Upper lobe of left lung (tissue), 6 donors: ENCODE results near the gene CCNK. TPM values are rescaled to one million over a fixed set of nuclear protein-coding genes. Genes with fewer than 3 reads are reported as not detected.

ENCODE experiments used
- ATAC-seq, 2 donors: fragments of 200-7000 bp; cut with Tn5 transposase; one replicate each; pipeline ENCODE4 v1.9.1; 2022; ENCODE audit warnings: mild to moderate bottlenecking in 2 of 2, moderate library complexity in 2 of 2; ENCODE audit not compliant: low FRiP score in 2 of 2
- DNase-seq, 2 donors: peaks; one replicate each; pipeline ENCODE4 v3.0.0-alpha.2; 2019 to 2020
- H3K27ac ChIP-seq, 4 donors: fragments of 200-600 bp; sonication (generic); one replicate each; pipeline ENCODE4 v1.5.1; 2016 to 2019
- H3K27me3 ChIP-seq, 4 donors: fragments of 200-600 bp; sonication (generic); one replicate each; pipeline ENCODE4 v1.5.1; 2017 to 2019
- H3K36me3 ChIP-seq, 4 donors: fragments of 200-600 bp; sonication (generic); one replicate each; pipeline ENCODE4 v1.5.1; 2016 to 2019
- H3K4me1 ChIP-seq, 4 donors: fragments of 200-600 bp; sonication (generic); one replicate each; pipeline ENCODE4 v1.5.1; 2018 to 2019
- H3K4me3 ChIP-seq, 4 donors: fragments of 200-600 bp; sonication (generic); one replicate each; pipeline ENCODE4 v1.5.1; 2017 to 2019; ENCODE audit warnings: mild to moderate bottlenecking in 2 of 4, moderate library complexity in 1 of 4
- H3K9me3 ChIP-seq, 4 donors: fragments of 200-600 bp; sonication (generic); one replicate each; pipeline ENCODE4 v1.5.1; 2018 to 2019
- CTCF ChIP-seq, 6 experiments: fragments of 450-650 bp in 4 of 6; fragments of 200-600 bp in 2 of 6; sonication (generic) in 2 of 6; IDR thresholded peaks; one replicate each; pipeline ENCODE4 v1.5.1; 2016 to 2019; ENCODE audit warnings: antibody characterized with exemption in 6 of 6
- EP300 ChIP-seq, 4 donors: sonication (generic); formaldehyde crosslinking; IDR thresholded peaks; one replicate each; pipeline ENCODE4 v1.5.1; 2017; ENCODE audit warnings: antibody characterized with exemption in 4 of 4, control low read depth in 2 of 4
- POLR2A ChIP-seq, 4 donors: fragments of 450-650 bp; IDR thresholded peaks; one replicate each; pipeline ENCODE4 v1.5.1; 2016 to 2017; ENCODE audit warnings: antibody characterized with exemption in 4 of 4, mild to moderate bottlenecking in 2 of 4
- POLR2AphosphoS5 ChIP-seq, 2 donors: sonication (generic); formaldehyde crosslinking; IDR thresholded peaks; one replicate each; pipeline ENCODE4 v1.5.1; 2017; ENCODE audit warnings: antibody characterized with exemption in 2 of 2
- WGBS, 2 donors: methylation state at CpG; one replicate each; pipeline ENCODE4 v1.1.5; 2017 to 2018; 5-methylcytosine and 5-hydroxymethylcytosine counted together
- total RNA-seq, 6 donors: library from RNA; depleted of rRNA in 4 of 6; stranded (reverse); fragments of >200 nt in 4 of 6; gene quantifications; one replicate each; pipeline versions ENCODE4 v1.1.0 to v1.2.1, GENCODE V29; 2016 to 2021
- donor health status: DM: no; HTN: no; CAD: no; lungs with moderate emphysema.
- donor health status: DM: no; HTN: yes; CAD: no; lungs with severe emphysema.

Gene CCNK
- total RNA-seq, 6 donors from 2014 or later: 29.8 to 51.1 (median 44.0) TPM

GRCh38 chr14:99511421-99512109 lies 30.4 kb downstream of the CCNK start:
- peaks cover 28 to 93% (median 61%) of the 10 kb centered on the region in 4 donors for H3K36me3 ChIP-seq
- TF ChIP-seq POLR2AphosphoS5 (IDR thresholded peaks at IDR 0.05): no peak
- TF ChIP-seq EP300 (IDR thresholded peaks at IDR 0.05): no peak
- no peak for TF ChIP-seq CTCF (IDR thresholded peaks at IDR 0.05)
- no peak for TF ChIP-seq POLR2A (IDR thresholded peaks at IDR 0.05)
- ATAC-seq: peak in 1 of 2 donors; percentile 29
- H3K9me3 ChIP-seq: no peaks in the 10 kb centered on the region
- H3K4me1 ChIP-seq: peaks cover 0 to under 1% (median 0%) of the 10 kb centered on the region in 4 donors
- peak overlapping the region in 1 of 4 donors; percentile 65 for H3K27ac ChIP-seq
- H3K27me3 ChIP-seq: no peaks in the 10 kb centered on the region
- peak in 1 of 2 donors; percentile 18 for DNase-seq
- H3K4me3 ChIP-seq: no peak overlapping the region
- 81 to 87% methylated on average over 5 to 12 of the region's 12 CpGs for WGBS, 2 donors

- peaks cover 25 to 88% (median 56%) of the 10 kb centered on the region in 4 donors for H3K36me3 ChIP-seq
Measured at GRCh38 chr14:99512110-99512449, 30.9 kb downstream of the CCNK start.

GRCh38 chr14:99512571-99513182 lies 31.5 kb downstream of the CCNK start:
- Histone ChIP-seq H3K27me3 (no peaks in the 10 kb centered on the region), H3K27ac (no peak overlapping the region), H3K9me3 (no peaks in the 10 kb centered on the region), H3K4me1 (no peaks in the 10 kb centered on the region), H3K36me3 (peaks cover 19 to 82% (median 50%) of the 10 kb centered on the region in 4 donors), H3K4me3 (no peak overlapping the region)
- WGBS, 2 donors: 89 to 90% methylated on average over 12 to 16 of the region's 16 CpGs
- TF ChIP-seq POLR2AphosphoS5 (IDR thresholded peaks at IDR 0.05) (no peak), CTCF (IDR thresholded peaks at IDR 0.05) (no peak), POLR2A (IDR thresholded peaks at IDR 0.05) (no peak), EP300 (IDR thresholded peaks at IDR 0.05) (no peak)
- no peak for ATAC-seq
- peak in 1 of 2 donors; percentile 14 for DNase-seq

More at GRCh38 chr14:99512110-99512449, 30.9 kb downstream of the CCNK start:
- Histone ChIP-seq H3K4me3 (no peak overlapping the region), H3K9me3 (no peaks in the 10 kb centered on the region), H3K4me1 (no peaks in the 10 kb centered on the region), H3K27me3 (no peaks in the 10 kb centered on the region), H3K27ac (peak overlapping the region in 1 of 4 donors; percentile 65)
- 75 to 78% methylated on average over 10 of the region's 10 CpGs for WGBS, 2 donors
- TF ChIP-seq POLR2A (IDR thresholded peaks at IDR 0.05): no peak
- TF ChIP-seq CTCF (IDR thresholded peaks at IDR 0.05): no peak
- TF ChIP-seq EP300 (IDR thresholded peaks at IDR 0.05): no peak
- TF ChIP-seq POLR2AphosphoS5 (IDR thresholded peaks at IDR 0.05): no peak
- DNase-seq (no peak), ATAC-seq (no peak)

- 88 to 93% methylated on average over 14 to 15 of the region's 15 CpGs for WGBS, 2 donors
- no peak overlapping the region for H3K27ac ChIP-seq
- ATAC-seq: no peak
- H3K4me3 ChIP-seq: no peak overlapping the region
- H3K4me1 ChIP-seq: peaks cover 0 to 3% (median 2%) of the 10 kb centered on the region in 4 donors
- H3K9me3 ChIP-seq: no peaks in the 10 kb centered on the region
- peaks cover 13 to 76% (median 44%) of the 10 kb centered on the region in 4 donors for H3K36me3 ChIP-seq
- H3K27me3 ChIP-seq: no peaks in the 10 kb centered on the region
- TF ChIP-seq POLR2AphosphoS5 (IDR thresholded peaks at IDR 0.05): no peak
- TF ChIP-seq EP300 (IDR thresholded peaks at IDR 0.05): no peak
- TF ChIP-seq POLR2A (IDR thresholded peaks at IDR 0.05): no peak
- TF ChIP-seq CTCF (IDR thresholded peaks at IDR 0.05): no peak
- peak; percentile 21 to 51 for DNase-seq
Measured at GRCh38 chr14:99513183-99513694, 32.0 kb downstream of the CCNK start.
